Esophagus muscularis mucosa (tissue), 4 donors: ENCODE measurements around the gene HUWE1. TPM values are rescaled to one million over a fixed set of nuclear protein-coding genes. Genes with fewer than 3 reads are reported as not detected.

Source experiments
- DNase-seq: peaks from one replicate; pipeline ENCODE4 v3.0.0-alpha.2; 2017; ENCODE audit errors: extremely low spot score
- H3K27ac ChIP-seq, 4 donors: fragments of 200-600 bp; sonication (generic); replicated peaks in 1 of 4; 1 replicate in 3 of 4; 2 replicates in 1 of 4; pipeline ENCODE4 v1.5.1; 2016 to 2019; ENCODE audit warnings: mild to moderate bottlenecking in 1 of 4
- H3K27me3 ChIP-seq, 4 donors: fragments of 200-600 bp; sonication (generic); one replicate each; pipeline versions ENCODE4 v1.5.1 to v1.6.0; 2016 to 2019
- H3K36me3 ChIP-seq, 4 donors: fragments of 200-600 bp; sonication (generic); one replicate each; pipeline ENCODE4 v1.5.1; 2016 to 2019
- H3K4me1 ChIP-seq, 4 donors: fragments of 200-600 bp; sonication (generic); one replicate each; pipeline ENCODE4 v1.5.1; 2016 to 2019
- H3K4me3 ChIP-seq, 4 donors: fragments of 200-600 bp; sonication (generic); 1 replicate in 2 of 4; 2 replicates in 2 of 4; pipeline ENCODE4 v1.5.1; 2016 to 2019; ENCODE audit warnings: mild to moderate bottlenecking in 4 of 4, moderate library complexity in 1 of 4
- H3K9me3 ChIP-seq, 4 donors: fragments of 200-600 bp; sonication (generic); 1 replicate in 3 of 4; 2 replicates in 1 of 4; pipeline ENCODE4 v1.5.1; 2016 to 2019
- CTCF ChIP-seq, 3 experiments: fragments of 200-600 bp in 2 of 3; fragments of 450-650 bp in 1 of 3; sonication (generic) in 2 of 3; IDR thresholded peaks; one replicate each; pipeline ENCODE4 v1.5.1; 2017 to 2019; ENCODE audit warnings: antibody characterized with exemption in 3 of 3, mild to moderate bottlenecking in 2 of 3, moderate library complexity in 1 of 3
- EP300 ChIP-seq: sonication (generic); formaldehyde crosslinking; IDR thresholded peaks from one replicate; pipeline ENCODE4 v1.6.1; 2017; ENCODE audit warnings: antibody characterized with exemption
- POLR2A ChIP-seq: fragments of 450-650 bp; IDR thresholded peaks from one replicate; pipeline ENCODE4 v1.6.1; 2017; ENCODE audit warnings: antibody characterized with exemption, moderate library complexity, mild to moderate bottlenecking, low read depth
- POLR2AphosphoS5 ChIP-seq, 2 donors: sonication (generic); formaldehyde crosslinking; IDR thresholded peaks; one replicate each; pipeline ENCODE4 v1.6.1; 2017; ENCODE audit warnings: antibody characterized with exemption in 2 of 2
- WGBS: methylation state at CpG from one replicate; pipeline ENCODE4 v1.1.5; 2018; 5-methylcytosine and 5-hydroxymethylcytosine counted together
- intact Hi-C: fragments of 100-400 bp; cut with DNase I; formaldehyde crosslinking; loops from one replicate; pipeline ENCODE4 v1.15.1; 2023
- total RNA-seq, 4 donors: library from RNA; depleted of rRNA; stranded (reverse); fragments of >200 nt; gene quantifications; one replicate each; pipeline versions ENCODE4 v1.1.0 to v1.2.1, GENCODE V29; 2016

Gene HUWE1, protein sequence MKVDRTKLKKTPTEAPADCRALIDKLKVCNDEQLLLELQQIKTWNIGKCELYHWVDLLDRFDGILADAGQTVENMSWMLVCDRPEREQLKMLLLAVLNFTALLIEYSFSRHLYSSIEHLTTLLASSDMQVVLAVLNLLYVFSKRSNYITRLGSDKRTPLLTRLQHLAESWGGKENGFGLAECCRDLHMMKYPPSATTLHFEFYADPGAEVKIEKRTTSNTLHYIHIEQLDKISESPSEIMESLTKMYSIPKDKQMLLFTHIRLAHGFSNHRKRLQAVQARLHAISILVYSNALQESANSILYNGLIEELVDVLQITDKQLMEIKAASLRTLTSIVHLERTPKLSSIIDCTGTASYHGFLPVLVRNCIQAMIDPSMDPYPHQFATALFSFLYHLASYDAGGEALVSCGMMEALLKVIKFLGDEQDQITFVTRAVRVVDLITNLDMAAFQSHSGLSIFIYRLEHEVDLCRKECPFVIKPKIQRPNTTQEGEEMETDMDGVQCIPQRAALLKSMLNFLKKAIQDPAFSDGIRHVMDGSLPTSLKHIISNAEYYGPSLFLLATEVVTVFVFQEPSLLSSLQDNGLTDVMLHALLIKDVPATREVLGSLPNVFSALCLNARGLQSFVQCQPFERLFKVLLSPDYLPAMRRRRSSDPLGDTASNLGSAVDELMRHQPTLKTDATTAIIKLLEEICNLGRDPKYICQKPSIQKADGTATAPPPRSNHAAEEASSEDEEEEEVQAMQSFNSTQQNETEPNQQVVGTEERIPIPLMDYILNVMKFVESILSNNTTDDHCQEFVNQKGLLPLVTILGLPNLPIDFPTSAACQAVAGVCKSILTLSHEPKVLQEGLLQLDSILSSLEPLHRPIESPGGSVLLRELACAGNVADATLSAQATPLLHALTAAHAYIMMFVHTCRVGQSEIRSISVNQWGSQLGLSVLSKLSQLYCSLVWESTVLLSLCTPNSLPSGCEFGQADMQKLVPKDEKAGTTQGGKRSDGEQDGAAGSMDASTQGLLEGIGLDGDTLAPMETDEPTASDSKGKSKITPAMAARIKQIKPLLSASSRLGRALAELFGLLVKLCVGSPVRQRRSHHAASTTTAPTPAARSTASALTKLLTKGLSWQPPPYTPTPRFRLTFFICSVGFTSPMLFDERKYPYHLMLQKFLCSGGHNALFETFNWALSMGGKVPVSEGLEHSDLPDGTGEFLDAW (N-terminal part only)
- total RNA-seq = 100 to 1,000 TPM; 100 to 149 (median 129) TPM

- peak; percentile 92 for DNase-seq
- intact Hi-C loops = no loop called here
Observed at GRCh38 chrX:53686151-53686885, at the start of gene HUWE1. TSS of gene HUWE1 (minus strand) at chrX:53686719. CDS start at chrX:53654107, 32,612 bp downstream.

DNA sequence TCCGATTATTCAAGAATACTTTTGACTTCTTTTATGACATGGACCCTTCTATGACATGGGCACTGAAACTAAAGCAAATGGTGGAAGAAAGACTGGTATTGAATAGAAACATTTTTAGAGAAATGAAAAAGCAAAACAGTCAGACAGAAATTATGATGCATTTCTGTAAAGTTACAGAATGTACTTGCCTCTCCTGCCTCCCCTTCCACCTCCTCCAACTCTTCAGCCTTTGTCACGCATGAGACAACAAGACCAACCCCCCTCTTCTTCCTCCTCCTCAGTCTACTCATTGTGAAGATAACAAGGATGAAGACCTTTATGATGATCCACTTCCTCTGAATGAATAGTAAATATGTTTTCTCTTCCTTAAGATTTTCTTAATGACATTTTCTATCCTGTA lies 46.3 kb upstream of the HUWE1 start:
- no peaks in the 10 kb centered on the region for H3K27me3 ChIP-seq
- H3K27ac ChIP-seq = no peak overlapping the region
- WGBS = 68% methylated on average over 2 of the region's 2 CpGs
- intact Hi-C loops = no loop called here
- no peaks in the 10 kb centered on the region for H3K36me3 ChIP-seq
- TF ChIP-seq EP300 = no peak
- no peak for TF ChIP-seq CTCF (IDR thresholded peaks at IDR 0.05)
- no peak for TF ChIP-seq POLR2AphosphoS5 (IDR thresholded peaks at IDR 0.05)
- TF ChIP-seq POLR2A = no peak
- H3K4me1 ChIP-seq = no peaks in the 10 kb centered on the region
- no peak for DNase-seq
- H3K4me3 ChIP-seq = no peak overlapping the region
- no peaks in the 10 kb centered on the region for H3K9me3 ChIP-seq

More at GRCh38 chrX:53686151-53686885, at the start of gene HUWE1:
- Histone ChIP-seq H3K27me3 (no peaks in the 10 kb centered on the region), H3K4me3 (peak within 1 kb of the TSS; percentile 69 to 82 (median 72)), H3K4me1 (peaks cover 6 to 30% (median 28%) of the 10 kb centered on the region in 4 donors), H3K36me3 (peaks cover 0 to 2% (median 0%) of the 10 kb centered on the region in 4 donors), H3K27ac (peak within 1 kb of the TSS; percentile 87 to 92 (median 91)), H3K9me3 (peaks cover 0 to 6% (median 0%) of the 10 kb centered on the region in 4 donors)
- no peak for TF ChIP-seq POLR2A
- TF ChIP-seq POLR2AphosphoS5 (IDR thresholded peaks at IDR 0.05) = peak; percentile 49 to 59
- 34% methylated on average over 19 of the region's 61 CpGs for WGBS

DNA sequence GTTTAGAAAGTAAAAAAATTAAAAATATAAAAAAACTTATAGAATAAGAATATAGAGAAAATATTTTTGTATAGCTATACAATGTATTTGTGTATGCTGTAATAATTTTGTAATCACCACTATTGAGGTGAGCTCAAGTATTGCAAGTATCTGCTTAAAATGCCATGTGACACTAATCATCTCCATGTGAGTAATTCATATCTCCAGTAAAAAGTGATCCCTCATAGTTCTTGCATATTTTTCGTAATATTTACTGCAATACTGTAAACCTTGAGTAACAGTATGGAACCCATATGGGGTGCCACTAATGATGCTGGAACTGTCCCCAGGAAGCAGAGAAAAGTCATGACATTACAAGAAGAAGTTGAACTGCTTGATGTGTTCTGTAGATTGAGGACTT lies 43.2 kb upstream of the HUWE1 start:
- H3K27me3 ChIP-seq = no peaks in the 10 kb centered on the region
- no peaks in the 10 kb centered on the region for H3K9me3 ChIP-seq
- H3K27ac ChIP-seq = no peak overlapping the region
- DNase-seq = no peak
- H3K36me3 ChIP-seq = no peaks in the 10 kb centered on the region
- WGBS = 0% methylated on average over 1 of the region's 1 CpG
- intact Hi-C loops = no loop called here
- H3K4me1 ChIP-seq = no peaks in the 10 kb centered on the region
- H3K4me3 ChIP-seq = no peak overlapping the region
- TF ChIP-seq POLR2A (no peak), CTCF (IDR thresholded peaks at IDR 0.05) (no peak), EP300 (no peak), POLR2AphosphoS5 (IDR thresholded peaks at IDR 0.05) (no peak)

- intact Hi-C loops = no loop called here
- no peak for DNase-seq
- Histone ChIP-seq H3K9me3 (no peaks in the 10 kb centered on the region), H3K27ac (no peak overlapping the region), H3K27me3 (no peaks in the 10 kb centered on the region), H3K36me3 (no peaks in the 10 kb centered on the region), H3K4me1 (no peaks in the 10 kb centered on the region), H3K4me3 (no peak overlapping the region)
- TF ChIP-seq POLR2A (no peak), POLR2AphosphoS5 (IDR thresholded peaks at IDR 0.05) (no peak), EP300 (no peak), CTCF (IDR thresholded peaks at IDR 0.05) (no peak)
- WGBS = 78% methylated on average over 2 of the region's 2 CpGs
Observed at GRCh38 chrX:53728506-53728905, 42.0 kb upstream of the HUWE1 start.
